KG1 (cell line): ENCODE measurements around the gene HAND2.

Experiments used
- DNase-seq: peaks from one replicate; lab custom pipeline; 2025; lab: John Stamatoyannopoulos, UW

Gene HAND2

GRCh38 chr4:173501592-173502150 is 28.4 kb downstream of the HAND2 start:
- no peak for DNase-seq

- DNase-seq = no peak
These were observed 29.0 kb downstream of the HAND2 start for GRCh38 chr4:173500841-173501591.

DNA sequence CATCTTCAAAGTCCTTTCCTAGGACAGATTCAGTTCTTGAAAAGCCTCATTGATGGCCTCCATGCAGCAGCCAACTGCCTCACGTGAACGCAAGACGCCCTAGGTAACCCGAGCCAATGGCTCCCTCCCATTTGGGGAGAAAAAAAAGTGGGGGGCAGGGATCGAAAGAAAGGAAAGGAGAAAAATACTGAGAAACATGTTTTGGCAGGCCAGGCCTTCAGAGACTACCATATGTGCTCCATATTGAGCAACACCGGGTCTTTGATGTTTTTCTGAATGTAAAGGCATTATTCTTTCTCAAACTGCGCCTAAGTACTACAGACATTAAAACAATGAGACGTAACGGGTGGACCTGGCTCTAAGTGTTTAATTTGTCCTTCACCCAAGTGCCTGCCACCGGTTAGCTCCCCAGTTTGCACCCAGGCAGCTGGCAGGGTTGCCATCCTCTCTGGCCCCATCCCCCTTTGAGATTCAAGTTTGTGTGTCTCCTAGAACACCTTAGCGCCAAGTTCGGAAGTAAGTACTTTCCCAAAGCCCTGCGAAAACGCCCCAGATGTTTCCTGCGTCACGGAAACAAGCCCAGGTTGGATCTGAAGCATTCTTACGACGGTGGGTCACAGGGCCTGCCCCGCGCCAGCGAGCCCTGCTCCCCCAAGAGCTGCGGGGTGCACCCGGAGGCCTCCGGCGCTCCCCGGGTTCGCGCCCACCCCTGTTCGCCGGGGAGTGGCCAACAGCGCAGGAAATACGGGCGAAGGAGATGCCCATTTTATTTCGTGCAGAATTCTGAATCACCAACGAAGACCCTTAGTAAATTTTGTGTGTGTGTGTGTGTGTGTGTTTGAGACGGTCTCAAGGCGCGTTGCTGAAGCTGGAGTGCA is 30.1 kb downstream of the HAND2 start:
- no peak for DNase-seq

- DNase-seq = no peak
These were observed 31.3 kb downstream of the HAND2 start for GRCh38 chr4:173498771-173499170.

GRCh38 chr4:173498023-173498422 is 32.0 kb downstream of the HAND2 start:
- DNase-seq = no peak

DNA sequence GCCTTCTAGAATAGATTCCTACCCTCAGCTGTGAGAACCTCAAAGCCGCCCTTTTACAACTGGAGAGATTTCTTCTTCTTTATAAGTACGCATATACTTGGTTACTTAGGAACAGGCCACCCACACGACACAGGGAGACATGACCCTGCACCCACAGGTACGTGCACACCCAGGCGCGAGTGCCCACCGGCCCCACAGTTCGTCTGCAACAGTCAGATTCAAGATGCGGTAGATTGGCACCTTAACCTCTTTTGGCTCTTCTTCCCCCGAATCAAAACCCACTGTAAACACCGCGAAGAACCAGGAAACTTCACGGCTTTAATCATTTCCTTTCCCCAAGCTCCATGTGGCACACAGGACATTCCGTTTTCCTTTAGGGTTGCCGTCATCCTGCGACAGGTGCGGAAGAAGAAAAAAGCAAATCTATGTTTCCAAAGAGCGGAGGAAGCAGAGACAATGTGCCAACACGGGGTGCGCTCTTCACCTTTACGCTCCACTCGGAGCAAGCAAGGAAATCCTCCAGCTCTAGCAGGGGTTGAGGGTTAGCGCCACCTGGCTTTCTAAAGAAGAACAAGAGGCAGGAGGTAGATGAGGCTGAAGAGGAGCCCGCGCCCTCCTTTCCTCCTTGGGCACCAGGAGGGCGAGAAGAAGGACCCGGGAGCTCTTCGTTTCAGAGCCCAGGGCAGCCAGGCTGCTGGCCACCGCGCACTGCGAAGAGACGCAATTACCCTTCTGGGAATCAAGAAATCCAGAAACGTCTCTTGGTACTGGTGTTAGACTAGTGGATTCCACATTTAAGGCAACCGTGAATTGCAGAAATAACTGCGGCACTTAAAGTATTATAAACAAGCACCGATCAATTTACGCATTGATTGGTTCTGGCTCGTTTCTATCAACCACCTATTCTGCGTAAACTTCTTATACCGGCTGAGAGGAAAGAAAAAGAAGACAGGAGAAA is 35.7 kb downstream of the HAND2 start:
- no peak for DNase-seq

DNA sequence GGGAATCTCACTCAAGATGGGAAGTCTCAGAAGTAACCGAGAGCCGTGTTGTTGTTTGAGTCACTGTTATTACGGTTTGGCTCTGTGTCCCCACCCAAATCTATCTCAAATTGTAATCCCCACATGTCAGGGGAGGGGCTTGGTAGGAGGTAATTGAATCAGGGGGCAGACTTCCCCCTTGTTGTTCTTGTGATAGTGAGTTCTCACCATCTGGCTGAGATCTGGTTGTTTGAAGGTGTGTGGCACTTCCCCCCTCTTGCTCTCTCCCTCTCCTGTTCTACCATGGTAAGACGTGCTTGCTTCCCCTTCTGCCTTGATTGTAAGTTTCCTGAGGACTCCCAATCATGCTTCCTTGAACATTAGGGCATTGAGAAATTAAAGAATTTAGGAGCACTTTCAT is 37.0 kb downstream of the HAND2 start:
- DNase-seq = no peak

- no peak for DNase-seq
These were observed 37.7 kb downstream of the HAND2 start for GRCh38 chr4:173492315-173492714.

DNA sequence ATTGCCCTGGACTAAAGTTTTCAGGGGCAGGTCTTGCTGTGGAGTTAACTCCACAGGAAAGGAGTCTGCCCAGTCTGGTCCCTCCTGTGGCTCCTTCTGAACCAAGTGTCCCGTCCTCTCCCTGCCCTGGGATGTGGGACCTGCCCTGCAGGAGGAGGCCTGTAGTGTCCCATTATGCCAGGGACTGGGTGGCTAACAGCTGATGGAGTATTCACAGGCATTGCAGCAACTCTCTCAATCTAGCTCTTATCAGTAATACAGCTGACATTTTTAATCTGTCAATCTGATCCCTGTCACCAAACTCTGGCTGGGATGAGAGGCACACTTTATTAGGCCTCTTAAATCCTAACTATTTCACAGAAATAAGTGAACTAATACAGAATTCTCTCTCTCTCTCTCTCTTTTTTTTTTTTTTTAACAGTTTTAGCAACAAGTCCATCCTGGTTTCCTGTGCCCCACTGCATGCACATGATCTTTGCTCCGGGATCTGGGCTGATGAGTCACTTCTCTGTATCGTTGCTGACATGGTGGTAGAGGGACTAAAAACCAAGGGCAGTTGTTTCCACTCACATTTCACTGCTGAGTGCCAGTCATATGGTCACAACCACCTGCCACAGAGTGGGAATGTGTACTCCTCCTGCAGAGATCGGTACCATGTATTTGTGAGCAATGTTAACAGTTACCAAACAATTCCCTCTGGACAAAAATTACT is 39.1 kb downstream of the HAND2 start:
- DNase-seq = no peak

DNA sequence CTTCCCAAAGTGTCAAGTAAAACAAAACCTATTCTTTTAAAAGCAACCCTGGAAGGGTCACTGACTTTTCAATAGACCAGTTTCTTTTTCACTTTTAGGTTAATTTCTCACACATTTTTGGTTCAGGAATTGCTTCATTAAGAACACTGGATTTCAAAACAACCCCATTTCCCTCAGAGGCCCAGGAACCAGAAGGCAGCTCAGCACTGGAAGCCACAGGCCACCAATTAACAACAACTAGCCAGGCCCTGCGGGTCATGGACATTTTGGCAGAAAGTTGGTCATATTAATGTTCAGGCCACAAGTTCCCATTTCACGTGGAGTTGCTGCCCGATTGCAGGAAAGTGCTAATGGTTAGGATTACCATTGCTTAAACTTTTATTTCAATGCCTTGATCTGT is 39.8 kb downstream of the HAND2 start:
- DNase-seq = no peak

GRCh38 chr4:173489514-173489913 is 40.5 kb downstream of the HAND2 start:
- DNase-seq = no peak

DNA sequence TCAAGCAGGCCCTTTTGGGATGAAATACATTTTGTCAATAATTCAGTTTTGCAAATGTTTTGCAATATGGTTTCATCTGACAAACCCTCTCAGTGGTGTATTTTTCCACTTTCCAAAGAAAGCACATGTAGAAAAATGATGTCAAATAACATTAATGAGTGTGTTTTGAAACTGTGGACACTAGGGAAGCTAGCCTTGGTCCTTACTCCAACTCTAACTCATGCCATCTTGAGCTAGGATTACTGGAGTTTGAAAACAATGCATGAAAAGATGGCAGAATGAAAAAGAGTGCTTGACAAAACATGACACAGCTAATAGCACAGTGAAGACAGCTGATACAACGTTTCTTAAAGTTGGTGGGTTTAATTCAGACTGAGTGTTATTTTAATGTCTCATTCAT is 41.4 kb downstream of the HAND2 start:
- DNase-seq = no peak

DNA sequence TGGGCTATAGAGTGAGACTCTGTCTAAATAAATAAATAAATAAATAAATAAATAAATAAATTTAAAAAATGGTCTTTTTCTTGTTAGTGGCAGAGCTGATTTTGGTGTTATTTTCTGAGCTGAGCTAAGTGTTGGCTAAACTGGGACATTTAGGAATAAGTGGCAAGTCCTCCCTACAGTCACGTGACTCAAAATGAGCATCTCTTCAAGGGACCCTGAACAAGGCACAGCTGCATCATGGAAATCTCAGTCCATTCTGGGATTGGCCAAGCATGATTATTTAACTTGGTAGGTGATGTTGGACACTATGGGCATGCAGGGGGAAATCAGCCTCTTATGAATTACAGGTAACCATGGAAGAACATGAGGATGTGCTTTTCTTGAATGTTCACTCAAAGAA is 42.0 kb downstream of the HAND2 start:
- no peak for DNase-seq

- DNase-seq = no peak
These were observed 43.2 kb downstream of the HAND2 start for GRCh38 chr4:173486714-173487392.

- no peak for DNase-seq
These were observed 44.9 kb downstream of the HAND2 start for GRCh38 chr4:173485164-173485563.

DNA sequence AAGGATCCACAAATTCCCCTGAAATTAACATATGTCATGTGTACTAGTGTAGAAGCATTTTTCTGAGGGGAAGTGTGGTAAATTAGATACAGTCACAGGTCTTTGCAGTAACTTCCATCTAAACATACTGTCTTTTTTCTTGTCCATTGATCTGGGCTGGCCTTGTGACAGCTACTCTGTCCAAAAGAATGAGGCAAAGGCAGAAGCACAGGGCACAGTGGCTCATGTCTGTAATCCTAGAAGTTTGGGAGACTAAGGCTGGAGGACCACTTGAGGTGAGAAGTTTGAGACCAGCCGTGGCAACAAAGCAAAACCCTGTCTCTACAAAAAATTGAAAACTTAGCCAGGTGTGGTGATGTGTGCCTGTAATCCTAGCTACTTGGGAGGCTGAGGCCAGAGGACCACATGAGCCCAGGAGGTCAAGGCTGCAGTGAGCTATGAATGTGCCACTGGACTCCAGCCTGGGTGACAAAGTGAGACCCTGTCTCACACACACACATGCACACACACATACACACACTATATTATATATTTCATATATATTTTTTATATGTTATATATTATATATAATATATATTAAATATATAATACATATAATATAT is 47.6 kb downstream of the HAND2 start:
- DNase-seq = no peak

DNA sequence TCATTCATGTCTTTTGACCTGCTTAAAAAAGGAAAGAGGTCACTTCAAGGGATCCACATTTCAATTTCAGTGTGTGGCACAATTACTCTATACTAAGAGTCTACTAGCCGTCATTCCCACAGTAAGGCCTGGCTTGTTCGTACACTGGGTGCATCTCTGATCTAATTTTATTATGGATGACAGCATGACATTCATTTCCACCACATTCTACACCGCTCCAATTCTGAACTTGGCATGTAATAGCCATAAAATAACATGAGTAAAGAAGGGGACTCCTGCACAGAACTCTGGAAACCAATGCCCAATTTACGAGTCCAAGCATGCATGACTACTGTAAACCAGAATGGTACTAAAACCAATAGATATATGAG is 51.1 kb downstream of the HAND2 start:
- DNase-seq = no peak

DNA sequence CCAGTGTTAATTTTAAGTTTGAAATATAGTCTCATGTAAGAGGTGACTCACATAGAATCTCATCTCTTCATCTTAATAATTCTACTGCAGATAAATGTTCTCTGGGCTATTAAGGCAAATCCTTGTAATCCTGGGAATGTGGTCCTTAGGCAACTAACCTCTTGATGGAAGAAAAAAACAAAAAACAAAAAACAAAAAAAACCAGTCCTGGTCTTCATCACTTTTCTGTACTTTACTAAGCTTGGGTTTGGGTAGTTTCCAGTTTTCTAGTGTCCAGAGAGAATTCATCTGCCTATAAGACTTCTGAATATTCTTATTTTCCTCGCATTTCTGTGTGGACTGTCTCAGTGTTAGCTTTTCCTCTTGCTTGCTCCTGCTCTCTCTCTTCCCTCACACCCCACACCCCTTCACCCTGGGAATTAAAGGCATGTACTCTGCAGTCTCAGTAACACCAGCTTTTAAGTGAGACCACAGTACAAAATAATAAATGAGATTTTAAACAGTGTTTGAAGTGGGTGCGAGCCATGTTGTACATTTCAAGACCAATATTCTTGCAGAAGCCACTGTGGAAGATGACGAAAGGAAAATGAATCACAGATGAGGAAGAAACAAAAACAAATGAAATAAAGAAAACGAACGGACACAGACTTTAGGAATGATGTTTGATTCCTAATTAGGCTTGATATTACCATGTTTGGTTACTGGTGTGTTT is 51.7 kb downstream of the HAND2 start:
- no peak for DNase-seq

- DNase-seq = no peak
These were observed 53.0 kb downstream of the HAND2 start for GRCh38 chr4:173477016-173477415.
